LHCN-M2 (cell line): ENCODE results near the gene PYGO2. TPM values are rescaled to one million over a fixed set of nuclear protein-coding genes. Genes with fewer than 3 reads are reported as not detected.
A peak's percentile ranks its signal among the peaks of the same experiment; 100 is the strongest.

Experiments
- DNase-seq: peaks from one replicate; pipeline ENCODE4 v3.0.0-alpha.2; 2012; ENCODE audit warnings: low read depth
- polyA plus RNA-seq: library from polyadenylated mRNA; unstranded; fragments of >200 nt; gene quantifications from one replicate; pipeline ENCODE4 v1.2.1, GENCODE V29; 2012; ENCODE audit warnings: missing spikeins
- total RNA-seq: library from RNA; depleted of rRNA; stranded (reverse); fragments of >200 nt; gene quantifications from 2 replicates; pipeline ENCODE4 v1.2.3, GENCODE V29; 2014; rRNA removed

Gene PYGO2, protein sequence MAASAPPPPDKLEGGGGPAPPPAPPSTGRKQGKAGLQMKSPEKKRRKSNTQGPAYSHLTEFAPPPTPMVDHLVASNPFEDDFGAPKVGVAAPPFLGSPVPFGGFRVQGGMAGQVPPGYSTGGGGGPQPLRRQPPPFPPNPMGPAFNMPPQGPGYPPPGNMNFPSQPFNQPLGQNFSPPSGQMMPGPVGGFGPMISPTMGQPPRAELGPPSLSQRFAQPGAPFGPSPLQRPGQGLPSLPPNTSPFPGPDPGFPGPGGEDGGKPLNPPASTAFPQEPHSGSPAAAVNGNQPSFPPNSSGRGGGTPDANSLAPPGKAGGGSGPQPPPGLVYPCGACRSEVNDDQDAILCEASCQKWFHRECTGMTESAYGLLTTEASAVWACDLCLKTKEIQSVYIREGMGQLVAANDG
- total RNA-seq, result 21.6 and 24.5 TPM in 2 replicates
- 19.5 TPM for polyA plus RNA-seq

DNA sequence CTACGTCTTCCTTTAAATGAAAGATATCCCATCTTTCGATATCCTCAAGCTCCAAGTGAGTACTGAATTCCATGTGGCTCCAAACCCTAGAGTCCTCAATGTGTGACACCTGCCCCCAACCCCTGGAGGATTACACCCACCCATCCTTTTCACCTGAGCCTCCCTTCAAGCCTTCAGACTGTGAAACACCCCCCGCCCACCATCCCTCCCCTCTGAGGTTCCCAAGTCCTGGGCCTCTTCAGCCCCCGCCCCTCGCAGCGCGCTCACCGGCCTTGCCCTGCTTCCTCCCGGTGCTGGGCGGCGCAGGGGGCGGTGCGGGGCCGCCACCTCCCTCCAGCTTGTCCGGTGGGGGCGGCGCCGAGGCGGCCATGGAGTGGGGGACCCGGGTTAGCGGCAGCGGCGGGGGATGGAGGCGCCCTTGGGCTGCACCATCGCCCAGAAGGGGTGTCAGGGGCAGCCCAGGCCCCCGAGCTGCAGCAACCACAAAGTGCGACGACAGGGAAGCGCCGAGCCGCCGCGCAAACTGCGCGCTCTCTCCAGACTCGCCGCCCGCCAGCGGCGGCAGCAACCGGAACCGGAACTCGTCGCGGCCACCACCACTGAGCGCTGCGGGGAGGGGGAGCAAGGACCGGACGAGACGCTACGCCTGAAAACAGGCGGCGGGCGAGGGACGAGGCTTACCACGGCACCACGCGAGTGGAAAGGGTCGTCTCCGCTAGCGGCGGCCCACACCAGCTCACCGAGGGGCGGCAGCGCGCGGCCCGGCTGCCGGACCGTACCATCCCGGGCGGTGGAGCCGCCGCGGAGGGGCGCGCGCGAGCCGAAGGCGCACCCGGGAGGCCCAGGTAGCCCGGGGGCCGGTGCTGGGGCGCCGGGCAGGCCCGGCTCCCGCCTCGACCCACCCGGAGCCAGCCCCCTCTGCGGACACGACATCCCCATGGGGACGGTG is at the start of gene PYGO2:
PYGO2 (minus strand) TSS at position 576 of the 949 bp plus-strand sequence; CDS start at position 370, 206 bp downstream.
- DNase-seq, result peak; percentile 73

DNA sequence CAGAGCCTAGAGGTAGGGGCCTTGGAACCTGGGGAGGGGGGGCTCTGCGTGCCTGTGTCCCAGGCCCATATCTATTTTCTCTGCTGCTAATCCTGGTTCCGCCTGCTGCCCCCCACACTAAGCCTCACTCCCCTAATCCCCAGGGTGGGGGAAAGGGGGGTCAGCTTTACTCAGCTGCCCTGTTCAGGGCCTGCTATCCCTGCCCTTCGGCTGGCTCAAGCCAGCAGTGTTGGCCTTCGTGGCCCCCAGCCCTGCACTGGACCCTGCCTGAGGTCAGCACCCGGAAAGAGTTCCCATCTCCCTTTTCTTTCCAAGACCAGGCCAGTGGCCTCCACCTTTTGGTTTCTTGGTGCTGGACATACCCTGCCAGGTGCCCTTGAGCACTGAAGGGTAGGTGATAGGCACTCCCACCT is 49.4 kb upstream of the PYGO2 start:
- DNase-seq, result no peak

DNA sequence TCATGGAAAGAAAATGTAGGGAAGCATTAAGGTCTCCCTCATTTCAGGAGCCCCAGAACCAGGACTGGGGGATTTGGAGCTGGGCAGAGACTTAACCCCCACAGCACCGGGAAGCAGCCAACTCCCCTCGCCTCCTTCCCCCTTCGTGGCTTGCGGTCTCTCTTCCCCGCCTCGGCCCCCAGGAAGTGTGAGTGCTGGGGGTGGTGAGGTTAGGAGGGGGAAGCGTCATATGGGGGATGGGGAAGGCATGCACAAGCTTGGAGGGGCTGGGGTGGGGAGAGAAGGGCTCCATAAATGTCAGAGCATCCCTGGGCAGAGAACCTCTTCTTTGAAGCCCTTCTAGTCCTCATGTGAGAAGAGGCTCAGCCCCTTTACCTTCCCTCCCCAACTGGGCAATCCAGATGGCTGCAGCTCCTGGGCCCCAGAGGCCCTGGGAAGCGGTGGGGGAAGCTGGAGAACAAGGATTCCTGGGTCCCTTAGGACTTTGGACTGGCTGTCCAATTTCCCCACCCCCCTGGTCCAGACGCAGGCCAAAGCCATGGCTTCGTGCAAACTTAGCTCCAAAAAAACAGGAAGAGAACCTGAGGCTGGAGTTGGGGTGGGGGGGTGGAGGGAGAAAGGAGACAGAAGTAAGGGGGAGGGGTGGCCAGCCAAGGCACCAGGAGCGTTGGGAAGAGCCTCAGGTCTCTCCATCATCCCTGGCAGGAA is 48.8 kb upstream of the PYGO2 start:
- DNase-seq, result no peak

DNA sequence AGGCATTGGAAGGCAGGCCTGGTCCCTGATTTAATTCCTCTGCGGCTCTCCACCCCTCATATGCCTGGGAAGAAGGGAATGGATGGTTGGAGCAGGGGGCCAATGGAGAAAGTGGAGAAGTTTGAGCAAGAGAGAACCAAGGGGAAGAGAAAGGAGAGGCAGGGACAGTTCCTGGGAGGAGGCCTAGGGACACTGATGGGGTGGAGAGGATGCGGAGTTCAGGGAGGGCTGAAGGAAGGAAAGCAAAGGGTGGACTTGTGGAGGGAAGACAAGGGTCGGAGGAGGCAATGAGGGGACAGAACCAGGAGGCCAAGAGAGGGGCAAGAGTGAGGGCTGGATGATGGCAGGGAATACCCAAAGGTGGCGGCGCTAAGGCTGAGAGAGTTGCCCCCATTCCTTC is 48.2 kb upstream of the PYGO2 start:
- DNase-seq, result no peak

DNA sequence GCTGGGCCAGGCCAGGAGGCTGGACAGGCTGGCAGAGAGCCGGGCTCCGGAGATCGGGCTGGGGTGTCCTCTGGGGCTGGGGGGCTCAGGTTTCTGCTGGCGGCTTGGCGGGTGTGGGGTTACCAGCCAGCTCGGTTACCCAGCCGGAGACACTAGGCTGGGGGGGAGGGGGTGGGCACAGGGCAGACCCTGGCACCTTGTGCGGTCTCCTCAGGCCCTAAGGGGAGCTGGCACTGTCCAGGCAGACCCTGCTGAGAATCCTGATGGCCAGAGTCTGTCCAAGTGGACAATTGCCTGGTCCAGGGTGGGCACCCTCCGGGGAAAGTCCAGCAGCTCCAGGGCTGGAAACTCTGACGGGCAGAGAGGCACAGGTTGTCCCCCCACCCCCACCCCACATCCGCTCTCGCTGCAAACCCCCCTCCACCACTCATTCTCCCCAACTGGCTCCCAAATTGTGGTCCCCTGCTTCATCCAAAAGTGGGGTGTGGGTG is 47.7 kb upstream of the PYGO2 start:
- no peak for DNase-seq

DNA sequence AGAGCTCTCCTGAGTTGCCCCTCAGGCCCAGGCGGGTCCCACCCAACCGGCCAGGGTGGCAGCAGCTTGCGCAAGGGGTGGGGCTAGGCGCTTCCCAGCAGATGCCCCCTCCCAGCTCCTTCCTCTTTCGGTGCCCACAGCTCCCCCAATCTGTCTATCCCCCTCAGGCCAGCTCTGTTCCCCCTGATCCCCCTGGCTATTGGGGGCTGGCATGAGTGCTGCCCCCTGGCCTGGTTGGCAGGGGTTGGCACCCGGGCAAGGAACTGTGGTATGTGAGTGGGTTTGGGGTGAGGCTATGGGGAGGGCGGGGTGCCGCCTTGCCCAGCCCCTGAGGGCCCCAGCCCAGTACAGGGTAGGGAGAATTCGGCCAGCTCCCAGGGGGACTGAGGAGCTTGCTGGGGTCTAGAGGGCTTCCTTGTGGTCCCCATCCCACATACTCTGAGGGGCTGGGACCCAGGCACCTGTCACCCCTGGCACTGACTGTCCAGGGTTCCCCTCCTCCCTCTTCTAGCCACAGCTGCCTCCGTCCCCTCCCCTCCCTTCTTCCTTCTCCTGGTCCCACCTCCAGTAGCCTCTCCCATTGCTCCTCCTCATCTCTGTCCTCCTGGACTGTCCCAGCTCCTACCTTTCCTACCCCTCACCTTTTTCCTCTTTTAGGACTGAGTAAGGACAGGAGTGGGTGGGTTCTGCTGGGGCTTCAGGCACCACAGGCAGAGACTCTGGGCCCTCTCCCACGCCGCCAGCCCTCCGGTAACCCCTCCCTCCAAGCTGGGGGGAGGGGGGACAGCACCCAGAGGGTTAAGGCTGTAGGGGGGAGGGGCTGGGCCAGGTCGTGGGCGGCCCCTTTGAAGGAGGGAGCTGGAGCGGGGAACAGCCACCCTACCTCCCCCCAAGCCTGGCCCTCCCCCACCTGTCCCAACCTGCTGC is 46.7 kb upstream of the PYGO2 start:
- DNase-seq, result no peak

DNA sequence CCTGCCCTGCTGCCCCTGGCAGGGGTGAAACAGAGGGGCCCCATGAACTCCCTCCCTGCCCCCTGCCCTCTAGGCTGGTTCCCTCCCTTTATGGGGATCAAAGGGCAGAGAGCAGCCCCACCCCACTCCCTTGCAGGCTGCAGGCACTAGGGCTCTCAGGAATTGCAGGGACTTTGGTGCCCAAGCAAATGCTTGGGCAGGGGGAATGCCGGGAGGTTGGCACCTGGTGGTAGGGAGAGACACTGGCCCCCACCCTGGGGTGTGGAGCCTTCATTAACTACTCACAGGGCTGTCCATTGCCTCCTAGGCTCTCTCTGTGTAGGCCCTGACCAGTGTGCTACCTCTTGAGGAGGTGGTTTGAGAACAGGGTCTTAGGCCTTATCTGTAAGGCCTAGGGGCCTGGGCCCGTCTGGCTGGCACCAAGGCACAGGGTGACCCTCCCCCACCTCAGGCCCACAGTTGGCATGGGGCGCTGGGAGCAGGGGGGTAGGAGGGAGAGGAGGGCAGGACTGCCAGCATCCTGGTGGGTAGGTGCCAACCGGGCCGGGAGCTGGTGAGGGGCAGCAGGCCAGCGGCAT is 45.8 kb upstream of the PYGO2 start:
- no peak for DNase-seq

DNA sequence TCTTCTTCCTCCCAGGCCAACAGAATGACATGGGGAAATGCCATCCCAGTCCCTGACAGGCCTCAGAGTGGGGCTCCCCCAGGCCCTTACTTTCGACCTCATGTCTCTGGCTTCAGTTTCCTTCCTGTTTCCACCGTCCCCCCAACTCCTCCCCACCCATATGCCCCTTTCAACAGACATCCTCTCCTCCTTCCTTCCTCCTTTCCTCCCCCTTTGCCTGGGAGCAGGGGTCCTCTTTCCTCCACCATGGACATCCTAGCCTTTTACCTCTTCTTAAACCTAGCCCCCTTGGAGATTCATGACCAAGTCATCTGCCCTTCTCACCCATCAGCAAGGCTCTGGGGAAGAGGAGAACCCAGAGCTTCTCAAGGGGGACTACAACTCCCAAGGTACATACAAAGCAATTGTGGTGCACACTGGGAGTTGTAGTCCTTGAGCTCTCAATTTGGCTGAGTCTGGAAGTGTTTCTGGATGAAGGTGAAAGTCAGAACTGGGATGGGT is 45.1 kb upstream of the PYGO2 start:
- DNase-seq, result peak; percentile 39

DNA sequence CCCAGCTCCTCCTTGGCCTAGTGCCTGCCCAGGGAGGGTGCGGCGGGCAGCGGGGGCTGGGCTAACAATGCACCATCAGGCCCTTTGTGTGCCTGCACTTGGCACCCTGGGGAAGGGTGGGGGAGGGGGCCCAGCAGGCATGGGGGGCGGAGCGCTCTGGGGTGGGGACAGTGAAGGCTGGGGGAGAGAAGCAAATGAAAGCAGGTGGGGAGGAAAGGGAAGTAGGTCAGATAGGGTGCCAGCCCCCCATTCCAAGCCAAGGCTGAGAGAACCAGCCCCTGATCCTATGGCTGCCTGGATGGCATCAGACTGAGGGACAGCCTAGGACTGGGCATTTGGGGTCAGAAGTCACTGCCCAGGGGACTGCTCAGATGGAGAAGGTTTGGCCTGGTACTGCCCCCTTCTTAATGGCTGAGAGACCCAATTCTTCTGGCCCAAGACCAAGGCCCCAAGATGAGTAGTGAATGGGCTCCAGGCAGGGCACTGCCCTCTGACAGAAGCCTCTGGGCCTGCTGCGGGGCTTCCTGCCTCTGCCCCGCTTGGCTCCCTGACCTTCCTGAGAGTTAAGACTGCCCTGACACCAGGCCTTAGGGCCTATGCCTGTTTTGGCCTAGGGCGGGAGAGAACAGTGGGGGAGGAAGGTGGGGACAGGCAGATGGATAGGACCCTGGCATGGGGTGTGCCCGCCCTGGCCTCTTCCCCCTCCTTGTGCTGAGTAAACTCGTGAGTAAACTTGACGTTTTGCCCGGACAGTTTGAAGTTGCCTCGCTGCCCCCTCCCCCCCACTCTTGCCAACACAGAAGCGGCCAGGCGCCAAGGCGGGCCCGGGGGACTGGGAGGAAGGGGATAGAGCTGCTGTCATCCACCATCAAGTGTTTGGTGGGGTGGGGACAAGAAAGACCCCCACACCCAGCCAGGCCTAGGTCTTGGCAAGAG is 43.8 kb upstream of the PYGO2 start:
- DNase-seq, result peak; percentile 59

DNA sequence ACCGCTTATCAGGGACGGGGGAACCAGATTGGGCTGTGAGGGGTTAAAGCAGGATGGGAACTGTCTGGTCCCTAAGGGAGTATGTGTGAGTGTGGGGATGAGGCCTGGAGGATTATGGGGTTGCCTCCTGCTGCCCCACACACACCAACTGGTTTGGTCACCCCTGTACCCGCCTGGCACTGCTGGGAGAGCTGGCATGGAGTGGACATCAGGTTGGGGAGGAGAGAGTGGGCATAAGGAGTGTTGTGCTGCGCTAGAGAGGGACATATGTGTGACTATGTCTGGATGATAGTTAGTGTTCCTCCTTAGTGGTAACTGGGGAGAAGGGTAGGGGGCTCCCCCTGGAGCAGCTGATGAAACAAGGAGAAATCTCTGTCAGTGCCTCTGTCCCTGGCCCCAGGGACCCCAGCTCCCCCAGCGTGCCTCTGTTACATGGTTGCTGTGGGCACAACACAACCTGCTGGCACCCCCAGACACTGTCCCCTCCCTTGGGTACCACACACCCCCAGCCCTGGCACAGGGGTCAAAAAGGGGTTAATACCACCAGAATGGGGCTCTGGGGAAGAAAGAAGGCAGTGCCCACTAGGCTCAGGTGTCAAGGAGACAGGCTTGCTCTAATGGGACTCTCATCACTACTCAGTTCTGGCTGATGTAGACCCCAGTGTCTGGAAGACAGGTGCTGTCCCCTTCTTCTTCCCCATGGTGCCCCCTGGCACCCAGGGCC is 42.9 kb upstream of the PYGO2 start:
- DNase-seq, result peak; percentile 65

DNA sequence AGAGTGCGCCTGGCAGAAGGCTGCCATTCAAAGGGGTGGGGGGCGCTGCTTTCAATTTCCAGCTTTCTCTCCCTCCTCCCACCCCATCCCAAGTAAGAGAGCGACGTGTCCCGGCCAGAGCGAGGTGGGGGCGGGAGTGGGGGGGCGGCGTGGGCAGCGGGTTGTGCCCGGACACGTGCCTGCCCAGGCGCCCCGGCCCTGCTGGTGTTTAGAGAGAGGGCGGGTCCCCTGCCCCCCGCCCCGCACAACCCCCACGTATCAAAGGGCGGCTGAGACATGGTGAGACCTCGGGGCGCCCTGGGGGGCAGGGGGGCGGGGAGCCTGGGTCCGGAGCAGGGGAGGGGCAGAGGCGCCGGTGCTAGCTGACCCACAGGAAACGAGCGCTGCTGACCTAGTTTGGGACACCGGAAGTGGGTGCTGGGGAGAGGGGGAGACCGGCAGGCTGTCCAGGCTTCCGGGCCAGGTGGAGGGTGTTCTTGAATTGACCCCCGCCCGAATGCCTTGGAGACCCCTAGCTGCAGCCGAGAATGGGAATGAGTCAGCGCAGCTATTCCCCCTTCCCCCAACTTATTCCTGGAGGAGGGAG is 42.3 kb upstream of the PYGO2 start:
- DNase-seq, result peak; percentile 72

DNA sequence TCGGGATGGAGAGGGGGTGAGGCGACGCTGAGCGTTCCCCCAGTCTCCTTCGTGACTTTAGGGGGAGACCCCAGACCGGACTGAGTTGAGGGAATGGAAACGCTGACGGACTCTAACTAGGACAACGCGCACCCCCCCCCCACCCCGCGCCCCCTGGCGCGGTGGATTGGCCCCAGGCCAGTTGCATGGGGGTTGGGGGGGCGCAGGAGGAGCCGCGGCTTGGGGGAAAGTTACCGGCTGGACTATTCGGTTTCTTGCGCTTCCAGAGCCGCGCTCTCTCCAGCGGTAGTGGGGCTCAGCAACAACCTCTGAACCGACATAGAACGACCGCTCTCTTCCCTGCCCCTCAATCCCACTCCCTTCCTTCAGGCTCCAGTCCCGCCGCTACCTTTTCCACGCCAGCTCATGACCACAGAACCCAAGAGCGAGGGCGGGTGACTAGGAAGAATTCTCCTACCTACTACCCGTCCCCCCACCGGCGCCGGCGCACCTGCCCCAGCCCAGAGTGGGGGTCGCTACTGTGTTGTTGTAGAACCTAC is 41.7 kb upstream of the PYGO2 start:
- no peak for DNase-seq

DNA sequence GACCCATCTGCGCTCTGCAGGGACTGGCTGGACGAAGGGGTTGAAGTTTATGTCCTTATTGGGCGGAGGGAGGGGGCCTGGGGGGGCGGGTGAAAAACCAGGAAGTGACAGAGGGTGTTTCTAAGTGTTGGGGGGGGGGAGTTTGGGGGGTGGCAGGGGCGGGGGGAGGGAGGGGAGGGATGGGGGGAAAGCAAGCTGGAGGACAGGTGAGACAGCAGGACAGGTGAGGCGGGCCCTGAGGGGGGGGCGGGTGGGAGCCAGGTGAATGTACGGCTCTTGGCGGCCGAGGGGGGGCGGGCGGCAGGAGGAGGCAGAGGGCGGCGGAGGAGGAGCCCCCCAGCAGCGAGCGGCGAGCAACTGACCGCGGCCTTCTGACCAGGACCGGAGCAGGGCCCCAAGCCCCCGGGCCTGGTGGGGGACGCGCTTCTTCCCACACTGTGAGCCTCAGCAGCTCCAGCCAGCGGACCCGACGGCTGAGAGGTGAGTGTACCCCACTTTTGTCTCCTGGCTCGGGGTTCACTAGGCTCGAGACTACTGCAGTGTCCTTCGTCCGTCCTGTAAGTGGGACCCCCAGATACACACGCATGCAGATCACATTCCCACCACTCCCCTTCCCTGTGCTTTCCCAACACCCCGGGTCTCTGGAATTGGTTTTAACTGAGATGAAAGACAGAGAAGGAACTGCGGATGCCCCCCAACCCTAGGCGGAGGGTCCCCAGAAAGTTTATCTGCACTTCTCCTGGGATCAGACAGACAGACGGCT is 41.1 kb upstream of the PYGO2 start, which contains the start of gene ZBTB7B:
ZBTB7B (plus strand) TSS at position 339 of the 763 bp plus-strand sequence. CDS start 11,859 bp downstream, outside the sequence.
- no peak for DNase-seq

DNA sequence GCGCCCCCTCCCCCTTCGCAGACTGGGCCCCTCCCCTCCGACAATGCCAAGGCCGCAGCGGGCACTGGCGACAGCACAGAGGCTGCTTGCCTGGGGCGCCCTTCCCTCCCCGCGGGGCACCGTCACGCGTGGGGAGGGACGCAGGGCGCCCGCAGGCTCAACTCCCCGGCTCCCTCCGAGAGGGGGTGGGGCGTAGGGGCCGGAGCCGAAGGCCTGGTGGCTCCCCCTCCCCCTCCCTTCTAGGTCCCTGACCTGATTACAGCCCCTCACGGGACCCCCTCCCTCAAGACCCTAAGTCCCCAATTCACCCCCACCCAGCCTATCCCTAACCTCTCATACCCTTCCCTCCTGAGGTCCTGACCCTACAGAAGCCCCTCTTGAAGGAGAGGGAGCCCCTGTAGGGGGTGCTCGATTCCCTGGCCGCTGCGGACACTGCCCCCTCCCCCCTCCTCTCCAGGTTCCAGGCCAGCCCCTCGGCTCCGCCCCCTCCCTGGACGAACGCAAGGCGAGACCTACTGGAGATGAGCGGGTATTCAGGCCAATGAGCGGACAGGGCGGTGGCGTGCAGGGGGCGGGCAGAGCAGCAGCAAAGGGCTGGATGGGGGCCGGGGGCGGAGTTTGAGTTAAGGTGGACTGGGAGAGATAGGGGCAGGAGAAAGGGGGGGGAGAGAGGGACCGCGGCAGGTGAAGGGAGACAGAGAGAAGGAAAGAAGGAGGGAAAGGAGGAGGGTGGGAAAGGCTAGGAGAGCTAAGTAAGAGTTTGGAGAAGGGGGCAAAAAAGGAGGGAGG is 40.3 kb upstream of the PYGO2 start:
- DNase-seq, result peak; percentile 98

DNA sequence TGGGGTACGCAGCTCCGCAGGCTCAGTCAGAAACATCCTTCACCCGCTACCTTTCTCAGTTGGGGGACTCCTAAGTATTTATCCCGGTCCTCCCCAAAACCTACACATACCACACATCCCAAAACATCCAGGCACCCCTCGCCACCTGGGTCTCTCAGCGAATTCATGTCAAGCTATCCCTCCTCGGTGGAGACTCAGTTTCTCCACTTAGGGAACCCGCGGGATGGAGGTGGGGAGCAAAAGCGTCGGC is 39.8 kb upstream of the PYGO2 start:
- DNase-seq, result no peak
